GM12891 (cell line): ENCODE measurements around the gene CHI3L2.

Source experiments
- POLR2A ChIP-seq: IDR thresholded peaks from 2 replicates; pipeline ENCODE4 v1.6.1; 2011; ENCODE audit warnings: low read depth, low read length, control low read depth
- POLR2AphosphoS5 ChIP-seq: IDR thresholded peaks from 2 replicates; pipeline ENCODE4 v1.6.1; 2011; ENCODE audit warnings: low read depth, low read length, control low read depth
- SPI1 ChIP-seq: IDR thresholded peaks from 2 replicates; pipeline ENCODE4 v1.6.1; 2011; ENCODE audit warnings: low read depth, low read length, control low read depth

- TF ChIP-seq POLR2A (no peak), POLR2AphosphoS5 (no peak), SPI1 (no peak)
These were observed 26.0 kb upstream of the CHI3L2 start for GRCh38 chr1:111201275-111202090.
